ENCODE results near the gene PBX2. TPM values are rescaled to one million over a fixed set of nuclear protein-coding genes. Genes with fewer than 3 reads are reported as not detected.

PBX2 gene
- polyA plus RNA-seq, 6 donors from 2014 or later, result 0.64 to 4.0 (median 3.1) TPM

- ATAC-seq (ENCODE audit: low read depth in 2 of 2) (no peak), DNase-seq (no peak)
- Mint-ChIP-seq H3K4me3 (no peak overlapping the region), H3K27ac (peak overlapping the region in 1 of 6 donors; percentile 60), H3K9me3 (peaks cover 0 to 1% (median 0%) of the 10 kb centered on the region in 7 donors), H3K36me3 (peaks cover 6 to 40% of the 10 kb centered on the region in 2 donors), H3K4me1 (peaks cover 35 to 45% (median 41%) of the 10 kb centered on the region in 3 donors), H3K27me3 (no peaks in the 10 kb centered on the region)
These were observed 21.0 kb downstream of the PBX2 start for GRCh38 chr6:32168807-32169591.

- Mint-ChIP-seq H3K4me3 (no peak overlapping the region), H3K4me1 (peaks cover 32 to 39% (median 35%) of the 10 kb centered on the region in 3 donors)
These were observed 21.7 kb downstream of the PBX2 start for GRCh38 chr6:32168350-32168749.

GRCh38 chr6:32167761-32168262 is 22.2 kb downstream of the PBX2 start:
- peaks cover 0 to 1% (median 0%) of the 10 kb centered on the region in 7 donors for H3K9me3 Mint-ChIP-seq

More at GRCh38 chr6:32168350-32168749, 21.7 kb downstream of the PBX2 start:
- Mint-ChIP-seq H3K9me3 (peaks cover 0 to 1% (median 0%) of the 10 kb centered on the region in 7 donors), H3K27ac (peak overlapping the region in 1 of 6 donors; percentile 65), H3K27me3 (no peaks in the 10 kb centered on the region), H3K36me3 (peaks cover 6 to 40% of the 10 kb centered on the region in 2 donors)
- no peak for ATAC-seq (ENCODE audit: low read depth in 2 of 2)
- no peak for DNase-seq

GRCh38 chr6:32167154-32167760 is 22.7 kb downstream of the PBX2 start:
- Mint-ChIP-seq H3K4me3 (no peak overlapping the region), H3K27ac (peak overlapping the region in 1 of 6 donors; percentile 87), H3K4me1 (peaks cover 24 to 35% (median 27%) of the 10 kb centered on the region in 3 donors), H3K27me3 (no peaks in the 10 kb centered on the region), H3K36me3 (peaks cover 6 to 40% of the 10 kb centered on the region in 2 donors), H3K9me3 (peaks cover 0 to 1% (median 0%) of the 10 kb centered on the region in 7 donors)
- ATAC-seq (ENCODE audit: low read depth in 2 of 2), result no peak
- no peak for DNase-seq

More at GRCh38 chr6:32167761-32168262, 22.2 kb downstream of the PBX2 start:
- ATAC-seq (ENCODE audit: low read depth in 2 of 2) (no peak), DNase-seq (no peak)
- peaks cover 6 to 40% of the 10 kb centered on the region in 2 donors for H3K36me3 Mint-ChIP-seq
- peak overlapping the region in 1 of 6 donors; percentile 87 for H3K27ac Mint-ChIP-seq
- no peaks in the 10 kb centered on the region for H3K27me3 Mint-ChIP-seq
- H3K4me3 Mint-ChIP-seq, result peak overlapping the region in 1 of 8 donors; percentile 25
- peaks cover 28 to 35% (median 29%) of the 10 kb centered on the region in 3 donors for H3K4me1 Mint-ChIP-seq

- Mint-ChIP-seq H3K4me1 (peaks cover 24 to 35% (median 27%) of the 10 kb centered on the region in 3 donors), H3K4me3 (no peak overlapping the region), H3K36me3 (peaks cover 6 to 40% of the 10 kb centered on the region in 2 donors), H3K27ac (no peak overlapping the region), H3K9me3 (peaks cover 0 to 1% (median 0%) of the 10 kb centered on the region in 7 donors), H3K27me3 (no peaks in the 10 kb centered on the region)
- DNase-seq (no peak), ATAC-seq (ENCODE audit: low read depth in 2 of 2) (no peak)
These were observed 23.5 kb downstream of the PBX2 start for GRCh38 chr6:32166411-32167061.

GRCh38 chr6:32164295-32164694 is 25.7 kb downstream of the PBX2 start, which contains the start of gene EGFL8:
TSS of gene EGFL8 (plus strand) at chr6:32164595. CDS start at chr6:32166166, 1,571 bp downstream.
- H3K9me3 Mint-ChIP-seq, result peaks cover 0 to 1% (median 0%) of the 10 kb centered on the region in 7 donors
- peaks cover 0 to 19% of the 10 kb centered on the region in 2 donors for H3K36me3 Mint-ChIP-seq
- ATAC-seq (ENCODE audit: low read depth in 2 of 2) (no peak), DNase-seq (no peak)
- H3K27me3 Mint-ChIP-seq, result no peaks in the 10 kb centered on the region
- H3K4me1 Mint-ChIP-seq, result peaks cover 14 to 22% (median 16%) of the 10 kb centered on the region in 3 donors
- H3K27ac Mint-ChIP-seq, result peak within 1 kb of the TSS in 1 of 6 donors; percentile 56
- no peak within 1 kb of the TSS for H3K4me3 Mint-ChIP-seq

GRCh38 chr6:32163559-32164258 is 26.3 kb downstream of the PBX2 start:
- Mint-ChIP-seq H3K27ac (peak overlapping the region in 1 of 6 donors; percentile 56), H3K4me3 (no peak overlapping the region), H3K4me1 (peaks cover 12 to 20% (median 12%) of the 10 kb centered on the region in 3 donors), H3K9me3 (peaks cover 0 to 1% (median 0%) of the 10 kb centered on the region in 7 donors), H3K27me3 (no peaks in the 10 kb centered on the region), H3K36me3 (peaks cover 0 to 13% of the 10 kb centered on the region in 2 donors)
- DNase-seq (no peak), ATAC-seq (ENCODE audit: low read depth in 2 of 2) (no peak)

GRCh38 chr6:32158052-32158451 is 31.9 kb downstream of the PBX2 start:
- Mint-ChIP-seq H3K4me3 (peak overlapping the region in 1 of 8 donors; percentile 54), H3K27me3 (peaks cover 7 to 15% (median 8%) of the 10 kb centered on the region in 3 donors), H3K4me1 (peaks cover 21 to 29% (median 26%) of the 10 kb centered on the region in 3 donors), H3K27ac (no peak overlapping the region), H3K36me3 (peaks cover 0 to 8% of the 10 kb centered on the region in 2 donors), H3K9me3 (no peaks in the 10 kb centered on the region)
- DNase-seq, result no peak
- no peak for ATAC-seq (ENCODE audit: low read depth in 2 of 2)

- Mint-ChIP-seq H3K27ac (no peak overlapping the region), H3K9me3 (no peaks in the 10 kb centered on the region), H3K4me1 (peaks cover 26 to 36% (median 33%) of the 10 kb centered on the region in 3 donors), H3K27me3 (peaks cover 13 to 25% (median 20%) of the 10 kb centered on the region in 3 donors), H3K4me3 (no peak overlapping the region), H3K36me3 (peaks cover 0 to 8% of the 10 kb centered on the region in 2 donors)
- DNase-seq (no peak), ATAC-seq (ENCODE audit: low read depth in 2 of 2) (no peak)
These were observed 33.1 kb downstream of the PBX2 start for GRCh38 chr6:32156891-32157290.

- peak overlapping the region; percentile 79 to 98 (median 93) for H3K4me3 Mint-ChIP-seq
- peaks cover 28 to 47% (median 42%) of the 10 kb centered on the region in 3 donors for H3K27me3 Mint-ChIP-seq
- H3K4me1 Mint-ChIP-seq, result peaks cover 39 to 51% (median 47%) of the 10 kb centered on the region in 3 donors
- DNase-seq, result peak; percentile 73
- ATAC-seq (ENCODE audit: low read depth in 2 of 2), result peak; percentile 89 to 91
- H3K9me3 Mint-ChIP-seq, result no peaks in the 10 kb centered on the region
- H3K27ac Mint-ChIP-seq, result peak overlapping the region in 2 of 6 donors; percentile 15 to 24
- H3K36me3 Mint-ChIP-seq, result peaks cover 0 to 8% of the 10 kb centered on the region in 2 donors
These were observed 35.4 kb downstream of the PBX2 start for GRCh38 chr6:32154514-32155161.

GRCh38 chr6:32153564-32154513 is 36.2 kb downstream of the PBX2 start, which contains the start of gene PPT2:
TSS of gene PPT2 (plus strand) at chr6:32154141. CDS start at chr6:32154595, 454 bp downstream.
- Mint-ChIP-seq H3K4me1 (peaks cover 44 to 54% (median 50%) of the 10 kb centered on the region in 3 donors), H3K27ac (peak within 1 kb of the TSS; percentile 15 to 86 (median 74))
- DNase-seq, result no peak

More at GRCh38 chr6:32153564-32154513, 36.2 kb downstream of the PBX2 start, which contains the start of gene PPT2:
- peak within 1 kb of the TSS; percentile 79 to 98 (median 93) for H3K4me3 Mint-ChIP-seq
- ATAC-seq (ENCODE audit: low read depth in 2 of 2), result peak; percentile 37 to 43
- H3K36me3 Mint-ChIP-seq, result peaks cover 0 to 10% of the 10 kb centered on the region in 2 donors
- peaks cover 0 to 2% (median 0%) of the 10 kb centered on the region in 7 donors for H3K9me3 Mint-ChIP-seq
- H3K27me3 Mint-ChIP-seq, result peaks cover 34 to 54% (median 50%) of the 10 kb centered on the region in 3 donors

All from naive B cell (primary cell).